Left lung (tissue), 10 donors: ENCODE data around the gene GRID1. TPM values are rescaled to one million over a fixed set of nuclear protein-coding genes. Genes with fewer than 3 reads are reported as not detected.

Experiments
- ATAC-seq: fragments of 200-7000 bp; cut with Tn5 transposase; one replicate; pipeline ENCODE4 v1.9.1; 2020; ENCODE audit warnings: moderate library complexity
- DNase-seq, 4 donors: peaks; one replicate each; pipeline ENCODE4 v3.0.0-alpha.2; 2013 to 2020
- H3K27ac ChIP-seq, 2 donors: fragments of 200-600 bp; sonication (generic) in 1 of 2; one replicate each; pipeline versions ENCODE4 v1.5.0 to v1.8.0; 2020 to 2021
- H3K27me3 ChIP-seq, 2 donors: fragments of 200-600 bp; sonication (generic) in 1 of 2; one replicate each; pipeline versions ENCODE4 v1.5.0 to v1.8.0; 2020 to 2021
- H3K36me3 ChIP-seq, 2 donors: fragments of 200-600 bp; sonication (generic) in 1 of 2; one replicate each; pipeline versions ENCODE4 v1.5.0 to v1.8.0; 2020 to 2021
- H3K4me1 ChIP-seq, 2 donors: fragments of 200-600 bp; one replicate each; pipeline ENCODE4 v1.8.0; 2021
- H3K4me3 ChIP-seq, 2 donors: fragments of 200-600 bp; sonication (generic) in 1 of 2; one replicate each; pipeline versions ENCODE4 v1.5.0 to v1.8.0; 2020 to 2021; ENCODE audit warnings: mild to moderate bottlenecking in 1 of 2
- H3K9me3 ChIP-seq, 2 donors: fragments of 200-600 bp; sonication (generic) in 1 of 2; one replicate each; pipeline versions ENCODE4 v1.5.0 to v1.8.0; 2020 to 2021
- intact Hi-C, 2 donors: fragments of 100-400 bp; cut with DNase I; formaldehyde crosslinking; loops; one replicate each; pipeline versions ENCODE4 v1.11.2 to v1.14.2; 2022
- polyA plus RNA-seq, 6 donors: library from polyadenylated mRNA; unstranded; fragments of 120-200 nt; gene quantifications; one replicate each; pipeline ENCODE4 v1.2.1, GENCODE V29; 2013; ENCODE audit not compliant: insufficient read length in 6 of 6
- total RNA-seq, 2 donors: library from RNA; stranded (reverse); fragmentation: NEBNext Ultra II Directional; extraction: Animal tissue kit (Norgen Biotek cat#: 25700); gene quantifications; one replicate each; pipeline ENCODE4 v1.2.1, GENCODE V29; 2021
- TF ChIP-seq, protein P1 (sequence below), 2 donors: fragments of 200-600 bp; sonication (generic) in 1 of 2; IDR thresholded peaks; one replicate each; pipeline versions ENCODE4 v1.5.0 to v1.8.0; 2021; ENCODE audit warnings: antibody characterized with exemption in 2 of 2
- donor health status: DM: no; HTN: yes; CAD: no.
- donor health status: DM: no; HTN: no; CAD: no.

Gene GRID1
- total and polyA plus RNA-seq, 8 donors = 0.81 to 2.6 (median 1.2) TPM

DNA sequence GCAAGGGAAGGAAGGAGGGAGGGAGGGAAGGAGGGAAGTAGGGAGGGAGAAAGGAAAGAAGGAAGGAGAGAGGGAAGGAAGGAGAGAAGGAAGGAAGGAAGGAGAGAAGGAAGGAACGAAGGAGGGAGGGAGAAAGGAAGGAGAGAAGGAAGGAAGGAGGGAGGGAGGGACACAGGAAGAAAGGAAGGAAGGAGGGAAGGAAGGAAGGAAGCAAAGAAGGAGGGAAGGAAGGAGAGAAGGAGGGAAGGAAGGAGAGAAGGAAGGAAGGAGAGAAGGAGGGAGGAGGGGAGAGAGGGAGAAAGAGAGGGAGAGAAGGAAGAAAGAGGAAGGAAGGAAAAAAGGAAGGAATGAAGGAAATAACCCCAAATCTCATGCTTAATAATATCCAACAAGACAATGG lies 630.6 kb downstream of the GRID1 start:
- H3K36me3 ChIP-seq = no peaks in the 10 kb centered on the region
- no peak for ATAC-seq
- no peak overlapping the region for H3K4me3 ChIP-seq
- no peaks in the 10 kb centered on the region for H3K9me3 ChIP-seq
- no peaks in the 10 kb centered on the region for H3K4me1 ChIP-seq
- no peak for DNase-seq
- intact Hi-C loops = no loop called here
- no peaks in the 10 kb centered on the region for H3K27me3 ChIP-seq
- TF ChIP-seq, protein P1, sequence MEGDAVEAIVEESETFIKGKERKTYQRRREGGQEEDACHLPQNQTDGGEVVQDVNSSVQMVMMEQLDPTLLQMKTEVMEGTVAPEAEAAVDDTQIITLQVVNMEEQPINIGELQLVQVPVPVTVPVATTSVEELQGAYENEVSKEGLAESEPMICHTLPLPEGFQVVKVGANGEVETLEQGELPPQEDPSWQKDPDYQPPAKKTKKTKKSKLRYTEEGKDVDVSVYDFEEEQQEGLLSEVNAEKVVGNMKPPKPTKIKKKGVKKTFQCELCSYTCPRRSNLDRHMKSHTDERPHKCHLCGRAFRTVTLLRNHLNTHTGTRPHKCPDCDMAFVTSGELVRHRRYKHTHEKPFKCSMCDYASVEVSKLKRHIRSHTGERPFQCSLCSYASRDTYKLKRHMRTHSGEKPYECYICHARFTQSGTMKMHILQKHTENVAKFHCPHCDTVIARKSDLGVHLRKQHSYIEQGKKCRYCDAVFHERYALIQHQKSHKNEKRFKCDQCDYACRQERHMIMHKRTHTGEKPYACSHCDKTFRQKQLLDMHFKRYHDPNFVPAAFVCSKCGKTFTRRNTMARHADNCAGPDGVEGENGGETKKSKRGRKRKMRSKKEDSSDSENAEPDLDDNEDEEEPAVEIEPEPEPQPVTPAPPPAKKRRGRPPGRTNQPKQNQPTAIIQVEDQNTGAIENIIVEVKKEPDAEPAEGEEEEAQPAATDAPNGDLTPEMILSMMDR (IDR thresholded peaks at IDR 0.05) = no peak
- H3K27ac ChIP-seq = no peak overlapping the region

DNA sequence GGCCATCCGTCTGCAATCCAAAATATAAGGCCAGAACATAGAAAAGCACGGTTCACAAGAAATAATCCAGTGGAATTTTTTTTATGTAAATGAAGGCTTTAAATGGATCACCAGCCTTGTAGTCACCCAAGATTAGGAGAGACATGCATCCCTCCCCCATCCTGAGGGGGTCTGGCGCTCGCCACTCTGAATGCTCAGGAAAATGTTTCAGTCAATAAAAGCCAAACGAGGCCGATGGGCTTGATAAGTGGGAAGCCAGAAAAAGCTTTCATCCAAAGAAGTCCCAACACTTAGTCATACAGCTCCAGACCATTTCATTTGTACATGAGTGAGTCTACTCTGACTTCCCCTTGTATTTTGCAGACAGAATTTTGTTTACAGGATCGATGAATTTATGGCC lies 631.8 kb downstream of the GRID1 start:
- DNase-seq (no peak), ATAC-seq (no peak)
- no peak overlapping the region for H3K4me3 ChIP-seq
- no peaks in the 10 kb centered on the region for H3K9me3 ChIP-seq
- intact Hi-C loops = no loop called here
- no peak overlapping the region for H3K27ac ChIP-seq
- TF ChIP-seq, protein P1 (IDR thresholded peaks at IDR 0.05) = no peak
- no peaks in the 10 kb centered on the region for H3K4me1 ChIP-seq
- H3K36me3 ChIP-seq = no peaks in the 10 kb centered on the region
- no peaks in the 10 kb centered on the region for H3K27me3 ChIP-seq

DNA sequence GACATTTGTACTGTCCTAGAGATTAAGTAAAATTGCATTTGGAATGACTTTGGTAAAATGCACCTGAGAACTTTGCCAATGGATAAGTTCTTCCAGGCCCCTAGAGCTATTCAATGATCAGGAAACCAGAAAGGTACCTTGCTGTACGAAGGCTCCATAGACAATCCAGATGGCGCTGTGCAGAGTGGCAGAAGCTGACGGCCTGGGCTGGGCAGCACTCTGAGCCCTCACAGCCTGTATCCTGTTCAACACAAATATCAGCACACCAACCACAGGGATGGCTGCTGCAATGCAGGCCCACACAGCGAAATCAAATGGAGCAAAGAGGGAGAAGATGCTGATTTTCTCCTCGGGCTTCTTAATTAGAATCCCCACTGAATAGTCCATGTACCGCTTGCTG lies 642.4 kb downstream of the GRID1 start:
- Histone ChIP-seq H3K4me3 (no peak overlapping the region), H3K9me3 (no peaks in the 10 kb centered on the region), H3K27me3 (no peaks in the 10 kb centered on the region), H3K36me3 (no peaks in the 10 kb centered on the region), H3K4me1 (no peaks in the 10 kb centered on the region), H3K27ac (no peak overlapping the region)
- DNase-seq (no peak), ATAC-seq (no peak)
- TF ChIP-seq, protein P1 (IDR thresholded peaks at IDR 0.05) = no peak
- intact Hi-C loops = no loop called here

DNA sequence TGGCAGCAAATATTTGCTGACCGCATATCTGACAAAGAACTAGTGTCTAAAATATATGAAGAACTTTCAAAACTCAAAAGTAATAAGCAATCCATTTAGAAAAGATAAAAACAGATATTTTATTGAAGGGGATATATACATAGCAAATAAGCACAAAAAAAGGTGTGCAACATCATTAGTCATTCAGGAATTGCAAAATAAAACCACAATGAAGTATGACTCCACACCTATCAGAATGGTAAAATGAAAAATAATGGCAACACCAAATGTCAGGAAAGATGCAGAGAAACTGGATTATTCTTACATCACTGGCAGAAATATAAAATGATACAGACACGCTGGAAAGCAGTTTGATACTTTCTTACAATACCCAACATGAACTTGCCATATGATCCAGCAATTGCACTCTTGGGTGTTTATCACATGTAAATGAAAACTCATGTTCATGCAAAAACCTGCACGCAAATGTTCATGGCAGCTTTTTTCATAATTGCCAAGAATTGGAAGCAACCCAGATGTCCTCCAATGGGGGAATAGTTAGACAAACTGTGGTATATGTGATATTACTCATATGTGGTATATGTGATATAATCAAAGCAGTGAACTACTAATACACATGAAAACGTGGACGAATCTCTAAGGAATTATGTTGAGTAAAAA lies 645.5 kb downstream of the GRID1 start:
- Histone ChIP-seq H3K9me3 (peaks cover 0 to 3% of the 10 kb centered on the region in 2 donors), H3K4me1 (no peaks in the 10 kb centered on the region), H3K36me3 (no peaks in the 10 kb centered on the region), H3K4me3 (no peak overlapping the region), H3K27me3 (no peaks in the 10 kb centered on the region), H3K27ac (no peak overlapping the region)
- ATAC-seq (no peak), DNase-seq (no peak)
- intact Hi-C loops = no loop called here
- TF ChIP-seq, protein P1 (IDR thresholded peaks at IDR 0.05) = no peak

DNA sequence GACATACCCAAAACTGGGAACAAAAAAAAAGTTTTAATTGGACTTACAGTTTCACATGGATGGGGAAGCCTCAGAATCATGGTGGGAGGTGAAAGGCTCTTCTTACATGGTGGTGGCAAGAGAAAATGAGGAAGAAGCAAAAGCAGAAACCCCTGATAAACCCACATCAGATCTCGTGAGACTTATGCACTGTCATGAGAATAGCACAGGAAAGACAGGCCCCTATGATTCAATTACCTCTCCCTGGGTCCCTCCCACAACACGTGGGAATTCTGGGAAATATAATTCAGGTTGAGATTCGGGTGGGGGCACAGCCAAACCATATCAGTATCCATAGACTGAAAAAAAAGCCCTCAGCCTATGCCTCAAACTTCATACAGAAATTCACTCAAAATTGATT lies 647.2 kb downstream of the GRID1 start:
- H3K27me3 ChIP-seq = no peaks in the 10 kb centered on the region
- no peaks in the 10 kb centered on the region for H3K36me3 ChIP-seq
- H3K4me3 ChIP-seq = no peak overlapping the region
- no peak overlapping the region for H3K27ac ChIP-seq
- intact Hi-C loops = no loop called here
- peaks cover 0 to 3% of the 10 kb centered on the region in 2 donors for H3K9me3 ChIP-seq
- TF ChIP-seq, protein P1 (IDR thresholded peaks at IDR 0.05) = no peak
- DNase-seq (no peak), ATAC-seq (no peak)
- no peaks in the 10 kb centered on the region for H3K4me1 ChIP-seq
